Skin epidermis (tissue), 12 donors: ENCODE data around the gene TXNRD1.

Source experiments
- H3K27ac ChIP-seq, 21 experiments: fragments of 200-600 bp; sonication (generic) in 11 of 21; one replicate each; pipeline ENCODE4 v1.5.0; 2020; ENCODE audit warnings: mild to moderate bottlenecking in 3 of 21, inconsistent platforms in 2 of 21, moderate library complexity in 2 of 21
- H3K4me3 ChIP-seq, 7 experiments: fragments of 200-600 bp; sonication (generic) in 2 of 7; one replicate each; pipeline ENCODE4 v1.5.0; 2020; ENCODE audit warnings: inconsistent platforms in 2 of 7, mild to moderate bottlenecking in 2 of 7, moderate library complexity in 1 of 7

The TXNRD1 gene

DNA sequence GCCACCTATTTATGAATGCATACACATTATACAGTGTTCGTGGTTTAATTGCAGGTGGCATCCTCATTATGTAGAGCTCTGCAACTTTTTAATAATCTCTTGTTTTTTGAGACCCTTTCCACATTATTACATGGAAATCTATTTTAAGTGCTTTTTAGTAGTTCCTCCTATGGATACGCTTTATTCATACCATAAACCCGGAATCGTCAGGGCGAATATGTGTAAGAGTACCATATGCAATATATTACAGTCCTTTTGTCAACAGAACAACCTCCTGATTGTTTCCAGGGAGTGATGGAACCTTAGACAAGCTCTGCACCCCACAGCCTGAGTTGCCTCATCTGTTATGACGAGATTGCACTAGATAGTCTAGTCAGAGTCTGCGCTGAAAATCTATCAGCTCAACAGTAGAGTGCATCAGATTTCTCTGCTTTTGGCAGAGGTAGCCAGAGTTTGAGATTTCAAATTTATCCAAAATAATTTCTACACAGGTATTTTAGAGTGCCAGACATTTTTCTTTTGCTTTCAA, 121.5 kb downstream of the TXNRD1 start:
- H3K4me3 ChIP-seq: no peak overlapping the region
- H3K27ac ChIP-seq: no peak overlapping the region

DNA sequence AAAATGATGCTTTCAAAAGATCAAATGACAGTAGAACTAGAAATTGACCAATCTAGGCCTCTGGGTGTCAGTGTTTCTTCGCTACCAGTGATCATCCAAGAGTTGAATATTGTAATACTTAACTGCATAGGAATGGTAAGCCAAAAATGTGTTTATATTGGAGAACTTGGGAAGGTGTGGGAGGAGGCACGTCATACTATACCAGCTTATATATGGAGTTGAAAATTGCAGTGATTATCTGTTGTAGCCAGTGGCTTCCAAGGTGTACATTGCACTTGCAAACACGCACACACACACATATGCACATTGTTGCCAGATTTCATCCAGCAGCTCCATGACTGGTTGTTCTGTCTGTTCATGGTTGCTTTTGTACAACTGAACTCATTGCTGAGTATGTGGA, 124.1 kb downstream of the TXNRD1 start:
- no peak overlapping the region for H3K27ac ChIP-seq
- no peak overlapping the region for H3K4me3 ChIP-seq

DNA sequence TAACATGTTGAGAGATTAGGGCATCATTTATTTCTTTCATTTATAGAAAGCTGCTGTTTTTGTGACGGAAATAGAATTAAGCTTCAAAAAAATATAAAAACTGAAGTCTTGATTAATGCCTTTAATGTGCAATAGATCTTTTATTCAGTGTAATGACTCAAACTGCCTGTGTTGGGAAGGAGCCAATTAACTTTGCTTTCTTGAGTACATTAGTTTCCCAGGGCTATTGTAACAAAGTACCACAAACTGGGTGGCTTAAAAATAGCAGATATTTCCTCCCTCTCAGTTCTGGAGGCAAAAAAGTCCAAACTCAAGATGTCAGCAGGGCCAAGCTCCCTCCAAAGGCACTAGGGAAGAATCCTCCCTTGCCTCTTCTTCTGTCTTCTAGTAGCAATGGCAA, 124.6 kb downstream of the TXNRD1 start:
- Histone ChIP-seq H3K4me3 (no peak overlapping the region), H3K27ac (no peak overlapping the region)

DNA sequence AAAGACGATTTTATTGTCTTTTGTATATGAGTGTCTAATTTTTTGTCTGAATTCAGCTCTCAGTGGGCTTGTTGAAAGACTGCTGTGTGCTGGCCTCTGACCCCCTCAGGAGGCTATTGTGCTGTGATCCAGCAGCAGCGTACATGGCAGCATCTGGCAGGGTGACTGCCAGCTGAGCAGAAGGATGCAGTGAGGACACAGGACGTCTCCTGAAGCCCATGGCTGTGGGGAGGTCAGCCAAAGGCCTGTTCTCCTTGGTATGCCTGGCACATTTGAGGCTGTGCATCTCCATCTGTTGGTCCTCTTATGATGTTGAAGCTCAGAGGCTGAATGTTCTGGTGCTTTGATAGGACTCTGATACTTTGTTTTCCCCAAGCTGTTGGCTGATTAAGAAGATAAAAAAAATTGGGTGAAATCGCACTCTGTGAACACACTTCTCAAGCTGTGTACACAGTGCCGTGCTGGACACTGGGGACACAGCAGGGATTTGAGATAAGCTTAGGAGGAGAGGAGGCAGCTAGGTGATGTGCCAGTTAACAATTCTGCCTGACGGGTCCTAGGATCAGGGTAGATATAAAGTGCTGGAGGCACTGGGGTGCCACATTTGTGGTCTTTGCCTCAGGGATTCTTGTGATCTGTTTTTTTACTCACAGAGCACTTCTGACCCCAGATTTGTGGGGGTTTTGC, 125.5 kb downstream of the TXNRD1 start:
- Histone ChIP-seq H3K27ac (no peak overlapping the region), H3K4me3 (no peak overlapping the region)

DNA sequence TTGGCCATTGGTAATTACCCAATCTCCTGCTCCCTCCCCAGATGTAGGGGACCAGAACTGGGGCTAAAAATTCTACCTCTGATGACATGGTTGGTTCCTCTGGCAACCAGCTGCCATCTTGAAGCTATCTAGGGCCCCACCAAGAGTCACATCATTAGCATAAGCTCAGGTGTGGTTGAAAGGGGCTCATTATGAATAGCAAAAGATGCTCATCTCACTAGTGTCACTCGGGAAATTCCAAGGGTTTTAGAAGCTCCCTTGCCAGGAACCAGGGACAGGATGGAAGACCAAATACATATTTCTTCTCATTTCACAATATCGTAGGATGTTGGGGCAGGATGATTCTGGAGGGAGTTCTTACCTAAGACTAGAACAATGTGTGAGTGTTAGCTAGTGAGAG, 126.6 kb downstream of the TXNRD1 start:
- H3K27ac ChIP-seq: no peak overlapping the region
- no peak overlapping the region for H3K4me3 ChIP-seq

DNA sequence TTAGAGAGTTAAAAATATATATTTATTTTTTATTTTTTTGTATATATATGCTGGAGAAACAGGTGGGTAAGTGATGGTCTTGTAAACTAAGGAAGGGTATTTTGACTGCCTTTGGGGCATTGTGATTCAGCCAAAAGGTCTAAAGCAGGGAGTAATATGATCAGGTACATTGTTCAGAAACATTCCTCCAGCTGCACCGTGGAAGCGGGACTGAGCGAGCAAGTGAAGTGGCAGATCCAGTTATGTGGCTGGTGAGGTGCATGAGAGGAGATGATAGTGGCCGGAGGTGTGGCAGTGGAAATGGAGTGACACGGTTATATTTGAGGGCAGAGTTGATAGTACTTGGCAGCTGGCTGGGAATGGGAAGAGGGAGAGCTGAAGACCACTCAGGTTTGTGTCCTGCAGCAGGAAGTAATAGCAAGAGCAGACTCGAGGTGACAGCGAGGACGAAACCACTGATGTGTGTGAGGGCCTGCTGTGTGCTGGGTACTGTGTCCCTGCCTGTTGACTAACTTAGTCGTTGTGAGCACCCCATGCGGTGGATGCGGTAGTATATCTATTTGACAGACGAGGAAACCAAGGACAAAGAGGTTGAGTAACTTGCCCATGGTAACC, 127.2 kb downstream of the TXNRD1 start:
- H3K4me3 ChIP-seq: no peak overlapping the region
- no peak overlapping the region for H3K27ac ChIP-seq

DNA sequence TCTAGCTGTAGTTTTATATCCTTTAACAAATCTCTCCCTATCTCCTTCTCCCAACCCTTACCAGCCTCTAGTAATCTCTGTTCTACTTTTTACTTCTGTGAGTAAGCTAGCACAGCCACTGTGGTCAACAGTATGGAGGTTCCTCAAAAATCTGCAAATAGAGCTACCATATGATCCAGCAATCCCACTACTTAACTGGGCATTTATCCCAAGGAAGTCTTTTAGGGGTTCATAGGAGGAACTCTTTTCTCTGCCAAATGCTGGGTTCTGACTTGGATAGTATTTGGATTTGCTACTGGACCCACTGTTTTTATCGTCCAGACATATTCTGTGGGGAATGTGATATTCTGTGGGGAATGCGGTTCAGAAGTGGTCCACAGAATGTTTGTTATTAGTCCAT, 129.1 kb downstream of the TXNRD1 start:
- Histone ChIP-seq H3K27ac (no peak overlapping the region), H3K4me3 (no peak overlapping the region)

DNA sequence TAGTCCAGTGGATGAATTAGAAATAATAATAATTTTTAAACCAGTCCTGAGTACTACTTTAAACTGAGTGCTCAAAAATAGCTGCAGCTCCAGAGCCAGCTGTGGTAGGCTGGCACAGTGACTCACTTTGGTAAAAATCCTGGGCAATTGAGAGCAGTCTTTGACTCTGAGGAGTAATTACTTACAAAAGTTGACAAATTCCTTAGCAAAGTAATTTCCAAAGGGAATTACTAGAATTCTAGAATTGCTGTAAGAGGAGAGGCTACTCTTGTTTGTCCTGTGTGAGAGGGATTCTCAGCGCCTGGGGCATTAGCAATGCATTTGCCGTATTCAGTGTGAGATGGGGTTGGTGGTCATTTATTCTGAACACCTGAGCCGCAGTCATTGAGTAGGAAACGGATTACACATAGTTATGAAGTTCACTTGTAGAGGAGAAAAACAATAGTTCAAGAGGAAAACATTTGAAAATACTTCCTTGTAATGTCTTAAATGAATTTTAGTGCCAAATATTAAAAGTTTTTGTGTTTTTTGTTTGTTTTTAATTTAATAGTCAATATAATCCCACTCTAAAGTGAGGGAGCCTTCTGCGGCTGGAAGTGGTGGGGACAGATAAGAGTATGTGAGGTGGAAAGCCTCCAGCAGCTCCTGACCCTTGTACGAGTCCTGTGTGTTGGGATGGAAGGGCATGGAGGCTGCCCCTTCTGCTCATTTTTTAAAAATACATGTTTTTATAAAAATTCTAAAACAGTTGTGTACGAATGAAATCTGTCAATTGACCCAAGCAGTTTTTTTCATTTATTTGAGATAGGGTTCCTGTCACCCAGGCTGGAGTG, 129.9 kb downstream of the TXNRD1 start:
- no peak overlapping the region for H3K27ac ChIP-seq
- H3K4me3 ChIP-seq: no peak overlapping the region

DNA sequence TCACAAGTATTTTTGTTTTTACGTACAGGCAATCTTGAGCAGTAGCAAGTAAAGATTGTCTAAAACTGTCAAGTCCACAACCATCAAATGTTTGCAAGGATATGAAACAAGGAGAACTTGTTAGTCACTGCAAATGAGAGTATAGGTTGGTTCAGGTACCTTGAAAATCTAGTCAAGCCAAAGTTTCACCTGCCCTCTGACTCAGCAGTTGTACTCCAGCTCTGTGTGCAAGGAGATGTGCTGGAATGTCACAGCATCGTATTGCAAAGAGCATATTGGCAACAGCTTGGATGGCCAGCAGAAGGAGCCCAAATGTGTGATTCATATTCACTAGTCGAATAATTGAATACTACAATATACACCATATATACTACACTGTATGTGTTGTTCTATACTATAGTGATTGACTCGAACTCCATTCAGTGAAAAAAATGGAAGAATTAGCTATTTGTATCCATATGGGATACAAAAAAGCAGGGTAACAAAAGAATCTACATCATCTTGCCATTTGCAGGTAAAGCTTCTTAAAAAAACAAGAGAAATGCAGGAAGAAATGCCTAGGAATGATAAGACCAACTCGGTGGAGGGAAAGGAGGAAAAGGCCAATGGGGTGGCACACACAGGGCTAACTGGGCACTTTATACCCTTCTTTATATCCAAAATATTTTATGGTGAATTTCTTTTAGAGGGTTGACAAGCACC, 131.9 kb downstream of the TXNRD1 start:
- Histone ChIP-seq H3K27ac (no peak overlapping the region), H3K4me3 (no peak overlapping the region)

DNA sequence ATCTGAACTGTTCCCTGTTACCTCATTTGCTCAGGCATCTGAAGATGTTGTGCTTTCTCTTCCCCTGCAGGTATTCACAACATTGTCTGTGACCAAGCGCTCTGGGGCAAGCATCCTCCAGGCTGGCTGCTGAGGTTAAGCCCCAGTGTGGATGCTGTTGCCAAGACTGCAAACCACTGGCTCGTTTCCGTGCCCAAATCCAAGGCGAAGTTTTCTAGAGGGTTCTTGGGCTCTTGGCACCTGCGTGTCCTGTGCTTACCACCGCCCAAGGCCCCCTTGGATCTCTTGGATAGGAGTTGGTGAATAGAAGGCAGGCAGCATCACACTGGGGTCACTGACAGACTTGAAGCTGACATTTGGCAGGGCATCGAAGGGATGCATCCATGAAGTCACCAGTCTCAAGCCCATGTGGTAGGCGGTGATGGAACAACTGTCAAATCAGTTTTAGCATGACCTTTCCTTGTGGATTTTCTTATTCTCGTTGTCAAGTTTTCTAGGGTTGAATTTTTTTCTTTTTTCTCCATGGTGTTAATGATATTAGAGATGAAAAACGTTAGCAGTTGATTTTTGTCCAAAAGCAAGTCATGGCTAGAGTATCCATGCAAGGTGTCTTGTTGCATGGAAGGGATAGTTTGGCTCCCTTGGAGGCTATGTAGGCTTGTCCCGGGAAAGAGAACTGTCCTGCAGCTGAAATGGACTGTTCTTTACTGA, 132.9 kb downstream of the TXNRD1 start:
- Histone ChIP-seq H3K4me3 (no peak overlapping the region), H3K27ac (no peak overlapping the region)

DNA sequence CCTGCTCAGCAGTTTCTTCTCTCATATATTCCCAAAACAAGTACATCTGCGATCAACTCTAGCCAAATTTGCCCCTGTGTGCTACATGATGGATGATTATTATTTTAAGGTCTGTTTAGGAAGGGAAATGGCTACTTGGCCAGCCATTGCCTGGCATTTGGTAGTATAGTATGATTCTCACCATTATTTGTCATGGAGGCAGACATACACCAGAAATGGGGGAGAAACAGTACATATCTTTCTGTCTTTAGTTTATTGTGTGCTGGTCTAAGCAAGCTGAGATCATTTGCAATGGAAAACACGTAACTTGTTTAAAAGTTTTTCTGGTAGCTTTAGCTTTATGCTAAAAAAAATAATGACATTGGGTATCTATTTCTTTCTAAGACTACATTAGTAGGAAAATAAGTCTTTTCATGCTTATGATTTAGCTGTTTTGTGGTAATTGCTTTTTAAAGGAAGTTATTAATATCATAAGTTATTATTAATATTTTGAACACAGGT, 133.5 kb downstream of the TXNRD1 start:
- H3K4me3 ChIP-seq: no peak overlapping the region
- no peak overlapping the region for H3K27ac ChIP-seq

DNA sequence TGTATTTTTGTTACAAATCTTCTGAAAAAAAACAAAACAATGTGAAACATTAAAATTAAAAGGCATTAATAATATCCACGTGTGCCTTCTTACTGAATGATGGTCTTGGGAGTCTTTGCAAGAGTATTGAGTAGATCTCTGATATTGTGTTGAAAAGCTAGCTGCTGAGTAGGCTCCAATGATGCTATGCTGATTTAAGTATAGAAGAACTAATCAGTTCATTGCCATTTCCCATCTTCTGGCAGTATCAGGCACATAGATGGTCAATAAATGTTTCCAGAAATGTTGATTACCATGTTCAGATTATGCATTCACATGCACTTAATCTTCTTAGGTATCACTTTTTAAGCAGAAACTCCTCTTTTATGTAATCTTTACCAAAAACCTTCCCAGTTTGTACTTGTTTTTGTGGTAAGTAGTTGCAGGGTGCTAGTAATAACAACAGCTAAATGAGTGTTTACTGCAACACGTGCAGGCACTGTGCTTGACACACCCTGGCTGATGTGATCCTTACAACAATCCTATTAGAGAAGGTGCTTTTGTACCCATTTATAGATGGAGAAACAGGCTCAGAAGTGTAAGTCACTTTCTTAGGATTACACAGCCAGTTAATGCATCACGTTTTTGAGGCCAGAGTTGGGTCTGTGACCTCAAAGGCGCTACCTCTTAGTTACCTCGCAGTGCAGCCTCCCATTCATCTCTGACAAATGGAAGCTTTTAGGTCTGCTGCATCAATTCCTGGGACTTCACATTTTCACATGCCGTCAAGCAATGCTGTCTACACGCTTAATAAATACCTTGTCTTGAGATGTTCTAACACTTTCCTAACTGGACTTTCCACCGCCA, 134.9 kb downstream of the TXNRD1 start:
- Histone ChIP-seq H3K4me3 (no peak overlapping the region), H3K27ac (no peak overlapping the region)

DNA sequence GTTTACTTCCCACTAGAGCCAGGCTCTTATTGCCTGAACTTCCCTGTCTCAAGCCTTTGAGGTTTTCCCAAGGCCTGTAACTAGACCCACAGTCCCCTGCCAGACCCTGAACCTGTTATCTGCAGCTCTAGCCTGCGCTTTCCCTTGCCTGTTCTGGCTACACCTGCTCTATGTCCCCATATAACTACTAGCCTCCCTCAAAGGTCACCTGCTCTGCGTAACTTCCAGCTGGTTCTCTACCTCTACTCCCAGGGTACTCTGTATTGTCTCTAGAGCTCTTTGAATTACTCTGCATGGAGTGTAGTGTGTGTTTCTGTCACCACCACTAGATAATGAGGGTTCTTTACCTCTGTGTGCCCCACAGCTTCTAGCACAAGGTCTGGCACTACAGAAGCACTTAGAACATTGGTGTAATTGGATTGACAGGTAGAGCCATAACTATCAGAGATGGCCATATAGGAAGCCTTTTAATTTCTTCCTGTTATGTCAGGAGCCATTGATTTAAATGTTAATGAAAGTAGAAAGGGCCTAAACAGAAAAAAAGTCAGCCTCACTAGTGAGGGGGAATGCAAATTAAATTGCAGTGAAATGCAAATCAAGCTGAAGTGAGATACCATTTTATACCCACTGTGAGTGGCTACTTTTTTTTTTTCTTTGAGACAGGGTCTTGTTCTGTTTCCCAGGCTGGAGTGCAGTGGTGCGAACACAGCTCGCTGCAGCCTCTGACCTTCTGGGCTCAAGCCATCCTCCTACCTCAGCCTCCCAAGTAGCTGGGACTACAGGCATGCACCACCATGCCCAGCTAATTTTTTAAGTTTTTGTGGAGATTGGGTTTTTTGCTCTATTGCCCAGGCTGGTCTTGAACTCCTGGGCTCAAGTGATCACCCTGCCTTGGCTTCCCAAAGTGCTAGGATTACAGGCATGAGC, 135.7 kb downstream of the TXNRD1 start:
- Histone ChIP-seq H3K27ac (no peak overlapping the region), H3K4me3 (no peak overlapping the region)

DNA sequence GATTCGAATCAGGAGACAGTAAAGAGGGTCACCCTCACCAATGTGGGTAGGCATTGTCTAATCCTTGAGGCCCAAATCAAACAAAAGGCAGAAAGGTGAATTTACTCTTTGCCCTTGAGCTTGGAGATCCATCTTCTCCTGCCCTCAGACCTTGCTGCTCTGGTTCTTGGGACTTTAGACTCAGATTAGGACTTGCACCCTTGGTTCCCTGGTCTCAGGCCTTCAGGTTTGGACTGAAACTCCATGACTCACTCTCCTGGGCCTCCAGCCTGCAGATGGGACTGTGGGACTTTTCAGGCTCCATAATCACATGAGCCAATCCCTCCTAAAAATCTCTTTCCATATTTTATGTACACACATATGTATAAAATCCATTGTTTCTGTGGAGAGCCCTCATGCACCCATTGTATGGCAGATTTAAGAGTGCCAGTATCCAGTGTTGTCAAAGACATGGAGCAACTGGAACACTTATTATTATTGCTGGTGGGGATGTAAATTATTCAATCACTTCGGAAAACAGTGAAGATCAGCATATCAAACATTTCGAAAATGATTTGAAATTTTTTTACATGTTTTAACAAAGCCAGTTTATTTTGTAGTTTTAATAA, 136.6 kb downstream of the TXNRD1 start:
- H3K27ac ChIP-seq: no peak overlapping the region

DNA sequence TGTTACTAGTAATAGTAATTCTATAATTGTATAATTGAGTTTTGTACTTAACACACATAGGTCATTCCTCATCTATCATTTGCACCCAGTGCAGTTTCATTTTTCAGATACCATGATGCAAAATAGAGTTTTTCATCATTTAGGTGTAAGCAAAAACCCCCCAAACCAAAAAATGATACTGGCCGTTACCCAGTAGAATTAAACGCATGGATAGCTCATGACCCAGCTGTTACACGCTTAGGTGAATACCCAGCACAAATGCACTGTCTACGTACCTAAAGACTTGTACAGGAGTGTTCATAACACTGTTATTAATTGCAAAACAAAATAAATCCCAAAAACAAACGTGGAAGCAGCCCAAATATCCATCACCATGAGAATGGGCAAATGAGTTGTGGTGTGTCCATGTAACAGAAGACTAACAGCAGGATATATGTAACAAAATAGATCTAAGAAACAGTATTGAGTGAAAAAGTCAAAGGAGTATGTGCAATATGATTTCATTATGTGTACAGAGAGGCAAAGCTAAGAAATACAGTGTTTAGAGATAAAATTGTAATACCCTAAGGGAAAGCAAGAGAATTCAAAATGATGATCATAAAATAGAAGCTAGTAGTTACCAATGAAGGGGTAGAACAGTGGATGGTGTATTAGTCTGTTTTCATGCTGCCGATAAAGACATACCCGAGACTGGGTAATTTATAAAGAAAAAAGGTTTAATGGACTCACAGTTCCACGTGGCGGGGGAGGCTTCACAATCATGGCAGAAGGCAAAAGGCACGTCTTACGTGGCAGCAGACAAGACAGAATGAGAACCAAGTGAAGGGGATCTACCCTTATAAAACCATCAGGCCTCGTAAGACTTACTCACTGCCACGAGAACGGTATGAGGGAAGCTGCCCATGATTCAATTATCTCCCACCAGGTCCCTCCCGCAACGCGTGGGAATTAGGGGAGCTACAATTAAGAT, 137.7 kb downstream of the TXNRD1 start:
- Histone ChIP-seq H3K27ac (no peak overlapping the region), H3K4me3 (no peak overlapping the region)

More for the DNA sequence above, 136.6 kb downstream of the TXNRD1 start:
- no peak overlapping the region for H3K4me3 ChIP-seq
